K562 (cell line): ENCODE results near the gene ACBD4. TPM values are rescaled to one million over a fixed set of nuclear protein-coding genes. Genes with fewer than 3 reads are reported as not detected.

ENCODE experiments used
- ATAC-seq: fragments of 200-7000 bp; cut with Tn5 transposase; 3 replicates; pipeline ENCODE4 v1.9.1; 2020; ENCODE audit warnings: moderate library complexity
- BruUV-seq: library from RNA; stranded (reverse); fragments of 400-500 nt; replicated peaks from 2 replicates; lab custom pipeline; 2021; lab: Mats Ljungman, UMichigan
- CTCF ChIA-PET: fragments of 300-600 bp; formaldehyde crosslinking; extraction: SDS; loops from one replicate; lab custom pipeline; 2021; ENCODE audit warnings: low intra/inter-chr PET ratio; lab: Yijun Ruan, JAX
- POLR2A ChIA-PET: fragments of 300-600, 350-650 bp; sonication (Branson Sonifier 250); formaldehyde crosslinking; extraction: SDS; loops from one replicate; lab custom pipeline; 2021; ENCODE audit warnings: antibody characterized with exemption, inconsistent platforms; lab: Yijun Ruan, JAX
- DNase-seq, 4 experiments: peaks; one replicate each; pipeline versions ENCODE4 v3.0.0 to v3.0.0-alpha.2; 2011 to 2018; ENCODE audit warnings: low spot score in 3 of 4, mixed read lengths in 3 of 4; ENCODE audit errors: extremely low read depth in 1 of 4
- FAIRE-seq: peaks from 2 replicates; lab custom pipeline; 2011; peaks lifted over from hg19 to GRCh38; lab: Jason Lieb, UNC
- H2AFZ ChIP-seq: 2 replicates; pipeline ENCODE4 v1.6.0; 2011; ENCODE audit warnings: low read depth, low read length, control low read depth, inconsistent platforms
- H3K27ac ChIP-seq: fragments of 200-600 bp; 3 replicates; pipeline ENCODE4 v1.8.0; 2011; ENCODE audit warnings: low read depth, mild to moderate bottlenecking, control low read depth, inconsistent platforms, low read length, moderate library complexity, mixed read lengths; ENCODE audit errors: extremely low read depth
- H3K27me3 ChIP-seq, 2 experiments: fragments of 300-600 bp in 1 of 2; 2 replicates in 1 of 2; 3 replicates in 1 of 2; pipeline versions ENCODE4 v1.6.0 to v1.8.0; 2011; ENCODE audit warnings: inconsistent platforms in 2 of 2, low read length in 2 of 2, mild to moderate bottlenecking in 1 of 2, mixed read lengths in 1 of 2, moderate library complexity in 1 of 2; ENCODE audit not compliant: control insufficient read depth in 2 of 2, insufficient read depth in 2 of 2
- H3K36me3 ChIP-seq: fragments of 300-600 bp; 3 replicates; pipeline ENCODE4 v1.8.0; 2011; ENCODE audit warnings: mild to moderate bottlenecking, low read length, inconsistent platforms; ENCODE audit not compliant: control insufficient read depth, insufficient read depth
- H3K4me1 ChIP-seq, 2 experiments: fragments of 200-600 bp in 1 of 2; replicated peaks in 1 of 2; 2 replicates in 1 of 2; 3 replicates in 1 of 2; pipeline versions ENCODE4 v1.5.1 to v1.8.0; 2011; ENCODE audit warnings: inconsistent platforms in 2 of 2, low read length in 2 of 2, mild to moderate bottlenecking in 1 of 2, mixed read lengths in 1 of 2, moderate library complexity in 1 of 2; ENCODE audit not compliant: control insufficient read depth in 2 of 2, insufficient read depth in 2 of 2
- H3K4me2 ChIP-seq: 2 replicates; pipeline ENCODE4 v1.6.1; 2011; ENCODE audit warnings: low read length, control low read depth, inconsistent platforms, mixed read lengths; ENCODE audit not compliant: insufficient read depth
- H3K4me3 ChIP-seq: fragments of 200-600 bp; sonication (generic), shearing (Covaris generic); 2 replicates; pipeline ENCODE4 v1.5.1; 2016; ENCODE audit warnings: control low read depth, inconsistent platforms
- H3K79me2 ChIP-seq: fragments of 200-600 bp; 3 replicates; pipeline ENCODE4 v1.8.0; 2011; ENCODE audit warnings: low read length, inconsistent platforms; ENCODE audit not compliant: control insufficient read depth, insufficient read depth
- H3K9ac ChIP-seq, 2 experiments: 2 replicates each; pipeline versions ENCODE4 v1.6.0 to v1.6.1; 2011; ENCODE audit warnings: low read depth in 2 of 2, low read length in 2 of 2, control low read depth in 1 of 2, inconsistent platforms in 1 of 2, mild to moderate bottlenecking in 1 of 2, mixed read lengths in 1 of 2; ENCODE audit not compliant: insufficient read depth in 1 of 2
- H3K9me1 ChIP-seq: one replicate; pipeline ENCODE4 v1.6.0; 2011; ENCODE audit warnings: inconsistent platforms, mild to moderate bottlenecking, low read length, moderate library complexity; ENCODE audit not compliant: control insufficient read depth, insufficient read depth
- H3K9me3 ChIP-seq: replicated peaks from 2 replicates; pipeline ENCODE4 v1.5.1; 2011; ENCODE audit warnings: low read depth, low read length, inconsistent platforms; ENCODE audit not compliant: control insufficient read depth, insufficient read depth
- H4K20me1 ChIP-seq: replicated peaks from 2 replicates; pipeline ENCODE4 v1.6.1; 2011; ENCODE audit warnings: low read length, inconsistent platforms, mixed read lengths; ENCODE audit not compliant: control insufficient read depth, insufficient read depth
- DPF2 ChIP-seq: fragments of 450-650 bp; IDR thresholded peaks from 2 replicates; pipeline ENCODE4 v1.6.1; 2016
- FOXJ3 ChIP-seq: sonication (generic); formaldehyde crosslinking; IDR thresholded peaks from 2 replicates; pipeline ENCODE4 v1.4.0; 2020; ENCODE audit warnings: mild to moderate bottlenecking, missing genetic modification reagents
- HMG20B ChIP-seq: fragments of 250-450 bp; sonication (Bioruptor Pico); IDR thresholded peaks from 2 replicates; pipeline ENCODE4 v1.5.0; 2021; ENCODE audit warnings: mild to moderate bottlenecking
- KLF1 ChIP-seq: fragments of 450-650 bp; IDR thresholded peaks from 2 replicates; pipeline ENCODE4 v1.6.1; 2016; ENCODE audit warnings: missing genetic modification characterization, missing compliant biosample characterization
- KLF16 ChIP-seq: IDR thresholded peaks from 2 replicates; pipeline ENCODE4 v1.6.1; 2016; ENCODE audit warnings: antibody characterized with exemption
- NFE2 ChIP-seq: IDR thresholded peaks from 2 replicates; pipeline ENCODE4 v1.6.1; 2014; ENCODE audit warnings: antibody characterized with exemption, low read depth
- RBFOX2 ChIP-seq: fragments of 200-400 bp; formaldehyde crosslinking; IDR thresholded peaks from 2 replicates; pipeline ENCODE4 v1.6.1; 2017; ENCODE audit warnings: low read depth, mild to moderate bottlenecking, low read length, moderate library complexity
- ZNF511 ChIP-seq: sonication (generic); formaldehyde crosslinking; IDR thresholded peaks from 2 replicates; pipeline ENCODE4 v1.8.0; 2022; ENCODE audit warnings: mild to moderate bottlenecking, missing genetic modification reagents
- ZNF75A ChIP-seq: fragments of 450-650 bp; formaldehyde crosslinking; IDR thresholded peaks from 2 replicates; pipeline ENCODE4 v1.4.0; 2020; ENCODE audit warnings: mild to moderate bottlenecking
- ZNF785 ChIP-seq: fragments of 250-450 bp; sonication (Bioruptor Pico); IDR thresholded peaks from 2 replicates; pipeline ENCODE4 v1.4.0; 2020; ENCODE audit warnings: mild to moderate bottlenecking
- WGBS: fragments of 100-300 bp; shearing (Covaris generic); methylation state at CpG from one replicate; pipeline ENCODE4 v1.1.6; 2016; ENCODE audit warnings: low coverage, mixed read lengths; ENCODE audit not compliant: insufficient coverage; ENCODE audit errors: missing lambda C conversion rate; 5-methylcytosine and 5-hydroxymethylcytosine counted together
- in situ Hi-C: fragments of 300-500 bp; cut with MboI; formaldehyde crosslinking; loops from 4 replicates; pipeline ENCODE4 v1.15.0; 2018; ENCODE audit warnings: inconsistent platforms, mixed read lengths
- intact Hi-C: fragments of 100-400 bp; cut with micrococcal nuclease; formaldehyde crosslinking; loops from 2 replicates; pipeline ENCODE4 v1.14.2; 2022
- polyA plus RNA-seq, 8 experiments: library from polyadenylated mRNA; depleted of rRNA in 4 of 8; stranded (reverse) in 5 of 8; unstranded in 3 of 8; fragments of >200 nt; fragmentation: Nextera tagmentation in 2 of 8; fragmentation: Illumina TruSeq in 1 of 8; extraction: Ambion mirVana in 2 of 8; extraction: Trizol in 1 of 8; gene quantifications; 2 replicates each; pipeline versions ENCODE4 v1.2.1 to v1.2.3, GENCODE V29; 2011 to 2014; ENCODE audit warnings: inconsistent platforms in 1 of 8, missing spikeins in 1 of 8
- total RNA-seq, 7 experiments: library from RNA; depleted of rRNA in 6 of 7; stranded (reverse); fragments of >200 nt in 6 of 7; fragmentation: Illumina TruSeq in 2 of 7; extraction: Trizol in 2 of 7; gene quantifications; 2 replicates each; pipeline versions ENCODE4 v1.2.1 to v1.2.3, GENCODE V29; 2011 to 2021; ENCODE audit warnings: low replicate concordance in 1 of 7
- TF ChIP-seq, protein P1 (sequence below): fragments of 450-650 bp; IDR thresholded peaks from 2 replicates; pipeline ENCODE4 v1.6.1; 2016

The ACBD4 gene
- total and polyA plus RNA-seq, 9 of the 15 experiments (the other 6 are each of a cell fraction or from before 2014, with no cell fraction given), result 0.14 to 6.9 (median 4.6) TPM

DNA sequence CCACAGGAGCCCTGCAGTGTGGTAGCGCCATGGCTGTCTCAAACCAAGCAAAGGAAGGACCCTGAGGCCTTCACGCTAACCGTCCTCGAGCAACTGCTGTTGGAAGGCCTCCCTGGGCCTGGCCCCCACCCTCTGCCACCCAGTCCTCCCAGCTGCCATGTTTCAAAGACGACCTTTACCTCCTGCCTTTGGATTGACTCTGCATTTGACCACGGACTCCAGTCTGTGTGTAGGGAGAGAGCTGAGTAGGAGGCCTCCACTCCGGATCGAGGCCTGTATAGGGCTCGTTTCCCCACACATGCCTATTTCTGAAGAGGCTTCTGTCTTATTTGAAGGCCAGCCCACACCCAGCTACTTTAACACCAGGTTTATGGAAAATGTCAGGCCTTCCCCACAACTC, 27.4 kb upstream of the ACBD4 start:
- TF ChIP-seq RBFOX2, result no peak
- TF ChIP-seq, all 486 proteins: peak for 0
- intact Hi-C loops (no loop called here), in situ Hi-C loops (loop anchor here (5.0 kb wide), 1 partner anchor 186 kb away; no protein-coding TSS in a partner anchor)
- H2AFZ ChIP-seq, result no peak overlapping the region
- FAIRE-seq (no peak), ATAC-seq (no peak; the same call in 2 of the 3 replicates), DNase-seq (no peak)
- 78% methylated on average over 8 of the region's 9 CpGs for WGBS
- H3K79me2 ChIP-seq, result no peaks in the 10 kb centered on the region
- H3K4me1 ChIP-seq, result peaks cover 0 to 3% of the 10 kb centered on the region in 2 experiments; a peak in 1 of 5 replicates
- H3K4me3 ChIP-seq, result no peak overlapping the region
- peaks cover 16% of the 10 kb centered on the region for H4K20me1 ChIP-seq
- H3K9ac ChIP-seq, result no peak overlapping the region
- no peaks in the 10 kb centered on the region for H3K27me3 ChIP-seq
- H3K27ac ChIP-seq, result no peak overlapping the region
- H3K4me2 ChIP-seq, result no peak overlapping the region
- POLR2A ChIA-PET, result interaction anchor here (0.7 to 3.3 kb wide), 4 partner anchors 18 to 247 kb away, joined by 3 to 17 read pairs (median 5); partner anchors contain the start of gene HEXIM1
- BruUV-seq, result no TSS peak
- CTCF ChIA-PET, result interaction anchor here (1.0 kb wide), 1 partner anchor 24 kb away, joined by 3 read pairs; the partner anchor contains the start of gene PLCD3
- H3K9me3 ChIP-seq, result no peaks in the 10 kb centered on the region
- no peaks in the 10 kb centered on the region for H3K9me1 ChIP-seq
- H3K36me3 ChIP-seq, result peaks cover 61% of the 10 kb centered on the region

- in situ Hi-C loops (loop anchor here (5.0 kb wide), 1 partner anchor 187 kb away; no protein-coding TSS in a partner anchor), intact Hi-C loops (no loop called here)
- Histone ChIP-seq H3K36me3 (peaks cover 52% of the 10 kb centered on the region), H3K9me3 (no peaks in the 10 kb centered on the region), H4K20me1 (peaks cover 16% of the 10 kb centered on the region), H3K4me1 (peaks cover 0 to 7% of the 10 kb centered on the region in 2 experiments; a peak in 1 of 5 replicates), H3K79me2 (no peaks in the 10 kb centered on the region), H3K27ac (no peak overlapping the region), H3K9me1 (no peaks in the 10 kb centered on the region), H2AFZ (no peak overlapping the region), H3K27me3 (no peaks in the 10 kb centered on the region), H3K4me3 (no peak overlapping the region), H3K9ac (0 out of 4 replicates have a peak overlapping the region, but pooled peaks of 1 of the 2 experiments have one; percentile 47), H3K4me2 (no peak overlapping the region)
- no peak for FAIRE-seq
- ChIA-PET CTCF (no interaction called here), POLR2A (interaction anchor here (0.6 to 3.3 kb wide), 5 partner anchors 10 to 247 kb away, joined by 3 to 17 read pairs (median 3); partner anchors contain the start of gene HEXIM1)
- 79% methylated on average over 12 of the region's 12 CpGs for WGBS
- BruUV-seq, result TSS peak; percentile 30
- no peak for DNase-seq
- ATAC-seq, result peak; percentile 27; the same call in 2 of the 3 replicates
- TF ChIP-seq FOXJ3, result no peak
- TF ChIP-seq ZNF785, result no peak
- no peak for TF ChIP-seq DPF2
- no peak for TF ChIP-seq KLF1 (tag)
- TF ChIP-seq, protein P1, sequence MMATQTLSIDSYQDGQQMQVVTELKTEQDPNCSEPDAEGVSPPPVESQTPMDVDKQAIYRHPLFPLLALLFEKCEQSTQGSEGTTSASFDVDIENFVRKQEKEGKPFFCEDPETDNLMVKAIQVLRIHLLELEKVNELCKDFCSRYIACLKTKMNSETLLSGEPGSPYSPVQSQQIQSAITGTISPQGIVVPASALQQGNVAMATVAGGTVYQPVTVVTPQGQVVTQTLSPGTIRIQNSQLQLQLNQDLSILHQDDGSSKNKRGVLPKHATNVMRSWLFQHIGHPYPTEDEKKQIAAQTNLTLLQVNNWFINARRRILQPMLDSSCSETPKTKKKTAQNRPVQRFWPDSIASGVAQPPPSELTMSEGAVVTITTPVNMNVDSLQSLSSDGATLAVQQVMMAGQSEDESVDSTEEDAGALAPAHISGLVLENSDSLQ, result no peak
- TF ChIP-seq HMG20B (CRISPR knock-in tag), result no peak
- TF ChIP-seq KLF16, result no peak
- TF ChIP-seq ZNF511 (CRISPR knock-in tag), result no peak
- no peak for TF ChIP-seq NFE2
- no peak for TF ChIP-seq ZNF75A (CRISPR knock-in tag)
These were observed 26.6 kb upstream of the ACBD4 start for GRCh38 chr17:45108595-45109521.
